Measurements from ENCODE around the gene FOXP1. TPM values are rescaled to one million over a fixed set of nuclear protein-coding genes. Genes with fewer than 3 reads are reported as not detected.

FOXP1 gene
- total and polyA plus RNA-seq, 2 donors from 2014 or later: 6.7 to 87.2 TPM

- DNase-seq: no peak
- H3K27ac ChIP-seq (ENCODE audit: low read depth in 2 of 2, low read length in 2 of 2): no peak overlapping the region
- no peak overlapping the region for H3K4me3 ChIP-seq (ENCODE audit: low read length in 3 of 3)
- no peak for FAIRE-seq
- no peaks in the 10 kb centered on the region for H3K4me1 ChIP-seq (ENCODE audit: control insufficient read depth in 2 of 3, insufficient read depth in 2 of 3, low read depth in 1 of 3, low read length in 3 of 3)
- H3K36me3 ChIP-seq (ENCODE audit: control insufficient read depth in 2 of 3, insufficient read depth in 3 of 3, low read length in 3 of 3): no peaks in the 10 kb centered on the region
- no peaks in the 10 kb centered on the region for H3K27me3 ChIP-seq (ENCODE audit: control insufficient read depth, insufficient read depth, low read length)
- intact Hi-C loops (cut with DNase I): no loop called here
- TF ChIP-seq CTCF (IDR thresholded peaks at IDR 0.05; ENCODE audit: borderline replicate concordance, extremely low read depth, insufficient read depth): no peak
- H3K9me3 ChIP-seq (ENCODE audit: control insufficient read depth in 2 of 3, insufficient read depth in 1 of 3, low read length in 3 of 3): no peaks in the 10 kb centered on the region
- H3K9ac ChIP-seq (ENCODE audit: low read length in 3 of 3): no peak overlapping the region
Measured at GRCh38 chr3:71330505-71330904, 253.0 kb downstream of the FOXP1 start.

DNA sequence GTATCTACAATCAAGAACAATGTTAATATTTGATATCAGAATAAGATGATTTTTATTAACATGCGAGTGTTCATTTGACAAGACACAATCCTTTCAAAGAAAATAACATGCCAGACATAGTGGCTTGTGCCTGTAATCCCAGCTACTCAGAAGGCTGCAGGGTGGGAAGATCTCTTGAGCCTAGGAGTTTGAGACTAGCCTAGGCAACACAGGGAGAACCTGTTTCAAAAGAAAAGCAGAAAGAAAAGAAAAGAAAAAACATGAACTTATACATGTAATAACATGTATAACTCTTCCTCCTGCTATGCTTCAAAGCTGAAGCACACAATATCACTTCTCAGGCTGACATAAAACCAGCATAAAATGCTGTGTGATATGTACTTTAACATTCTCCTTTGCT is 253.7 kb downstream of the FOXP1 start:
- Histone ChIP-seq H3K9me3 (ENCODE audit: control insufficient read depth in 2 of 3, insufficient read depth in 1 of 3, low read length in 3 of 3) (no peaks in the 10 kb centered on the region), H3K4me3 (ENCODE audit: low read length in 3 of 3) (no peak overlapping the region), H3K4me1 (ENCODE audit: control insufficient read depth in 2 of 3, insufficient read depth in 2 of 3, low read depth in 1 of 3, low read length in 3 of 3) (no peaks in the 10 kb centered on the region), H3K27ac (ENCODE audit: low read depth in 2 of 2, low read length in 2 of 2) (no peak overlapping the region), H3K36me3 (ENCODE audit: control insufficient read depth in 2 of 3, insufficient read depth in 3 of 3, low read length in 3 of 3) (no peaks in the 10 kb centered on the region), H3K9ac (ENCODE audit: low read length in 3 of 3) (no peak overlapping the region), H3K27me3 (ENCODE audit: control insufficient read depth, insufficient read depth, low read length) (no peaks in the 10 kb centered on the region)
- no peak for FAIRE-seq
- no peak for TF ChIP-seq CTCF (IDR thresholded peaks at IDR 0.05; ENCODE audit: borderline replicate concordance, extremely low read depth, insufficient read depth)
- intact Hi-C loops (cut with DNase I): no loop called here
- no peak for DNase-seq

DNA sequence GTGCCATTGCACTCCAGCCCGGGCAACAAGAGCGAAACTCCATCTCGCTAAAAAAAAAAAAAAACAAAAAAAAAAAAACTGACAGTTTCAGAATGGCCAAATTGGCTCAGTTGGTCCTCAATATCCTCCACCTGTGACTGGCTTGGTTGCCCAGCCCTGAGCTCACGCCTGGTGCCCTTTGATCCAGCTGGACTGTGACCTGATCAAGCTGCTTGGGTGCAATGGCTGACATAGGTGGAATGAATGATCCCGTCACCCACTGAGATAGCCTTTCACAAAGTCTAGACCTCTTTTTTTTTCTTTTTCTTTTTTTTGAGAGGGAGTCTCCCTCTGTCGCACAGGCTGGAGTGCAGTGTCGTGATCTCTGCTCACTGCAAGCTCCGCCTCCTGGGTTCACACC is 254.6 kb downstream of the FOXP1 start:
- no peak for FAIRE-seq

More for the DNA sequence above, 254.6 kb downstream of the FOXP1 start:
- no peaks in the 10 kb centered on the region for H3K36me3 ChIP-seq (ENCODE audit: control insufficient read depth in 2 of 3, insufficient read depth in 3 of 3, low read length in 3 of 3)
- H3K4me1 ChIP-seq (ENCODE audit: control insufficient read depth in 2 of 3, insufficient read depth in 2 of 3, low read depth in 1 of 3, low read length in 3 of 3): no peaks in the 10 kb centered on the region
- H3K9ac ChIP-seq (ENCODE audit: low read length in 3 of 3): no peak overlapping the region
- no peak overlapping the region for H3K27ac ChIP-seq (ENCODE audit: low read depth in 2 of 2, low read length in 2 of 2)
- intact Hi-C loops (cut with DNase I): no loop called here
- DNase-seq: no peak
- no peak for TF ChIP-seq CTCF (IDR thresholded peaks at IDR 0.05; ENCODE audit: borderline replicate concordance, extremely low read depth, insufficient read depth)
- H3K9me3 ChIP-seq (ENCODE audit: control insufficient read depth in 2 of 3, insufficient read depth in 1 of 3, low read length in 3 of 3): no peaks in the 10 kb centered on the region
- H3K27me3 ChIP-seq (ENCODE audit: control insufficient read depth, insufficient read depth, low read length): no peaks in the 10 kb centered on the region
- H3K4me3 ChIP-seq (ENCODE audit: low read length in 3 of 3): no peak overlapping the region
